HG03175 (cell line): ENCODE data around the gene FAM72D.
"Not testable (repeated sequence)": the region's sequence is repeated elsewhere in the genome, so short reads cannot be mapped to it uniquely, and the experiment has no call there.

Experiments
- ATAC-seq: cut with Tn5 transposase; IDR thresholded peaks from one replicate; pipeline ENCODE4 v1.9.1; 2021; ENCODE audit warnings: mild to moderate bottlenecking, moderate library complexity; ENCODE audit not compliant: unreplicated experiment

Gene FAM72D

GRCh38 chr1:145144264-145144913 is 48.6 kb downstream of the FAM72D start:
- ATAC-seq: not testable (repeated sequence)

- not testable (repeated sequence) for ATAC-seq
Measured at GRCh38 chr1:145146308-145146707, 50.5 kb downstream of the FAM72D start.

- not testable (repeated sequence) for ATAC-seq
Measured at GRCh38 chr1:145147172-145147571, 51.4 kb downstream of the FAM72D start.

- ATAC-seq: not testable (repeated sequence)
Measured at GRCh38 chr1:145155421-145155820, 59.6 kb downstream of the FAM72D start.

- not testable (repeated sequence) for ATAC-seq
Measured at GRCh38 chr1:145155873-145156272, 60.1 kb downstream of the FAM72D start.

GRCh38 chr1:145156891-145157610 is 61.3 kb downstream of the FAM72D start:
- ATAC-seq: not testable (repeated sequence)

- peak; percentile 35 for ATAC-seq
Measured at GRCh38 chr1:145157715-145158114, 61.9 kb downstream of the FAM72D start.

- ATAC-seq: peak; percentile 53
Measured at GRCh38 chr1:145161046-145161752, 65.4 kb downstream of the FAM72D start.
